ENCODE data around the gene ZBTB7A. TPM values are rescaled to one million over a fixed set of nuclear protein-coding genes. Genes with fewer than 3 reads are reported as not detected.

ZBTB7A gene
- total RNA-seq, 2 donors from 2014 or later, result 77.1 to 87.3 TPM

GRCh38 chr19:3995607-3996006 is 71.1 kb downstream of the ZBTB7A start:
- no peaks in the 10 kb centered on the region for H3K4me1 ChIP-seq (replicated peaks)
- no peak overlapping the region for H3K27ac ChIP-seq
- TF ChIP-seq POLR2AphosphoS5 (IDR thresholded peaks at IDR 0.05) (no peak), POLR2A (IDR thresholded peaks at IDR 0.05) (no peak)
- TF ChIP-seq, protein P1, sequence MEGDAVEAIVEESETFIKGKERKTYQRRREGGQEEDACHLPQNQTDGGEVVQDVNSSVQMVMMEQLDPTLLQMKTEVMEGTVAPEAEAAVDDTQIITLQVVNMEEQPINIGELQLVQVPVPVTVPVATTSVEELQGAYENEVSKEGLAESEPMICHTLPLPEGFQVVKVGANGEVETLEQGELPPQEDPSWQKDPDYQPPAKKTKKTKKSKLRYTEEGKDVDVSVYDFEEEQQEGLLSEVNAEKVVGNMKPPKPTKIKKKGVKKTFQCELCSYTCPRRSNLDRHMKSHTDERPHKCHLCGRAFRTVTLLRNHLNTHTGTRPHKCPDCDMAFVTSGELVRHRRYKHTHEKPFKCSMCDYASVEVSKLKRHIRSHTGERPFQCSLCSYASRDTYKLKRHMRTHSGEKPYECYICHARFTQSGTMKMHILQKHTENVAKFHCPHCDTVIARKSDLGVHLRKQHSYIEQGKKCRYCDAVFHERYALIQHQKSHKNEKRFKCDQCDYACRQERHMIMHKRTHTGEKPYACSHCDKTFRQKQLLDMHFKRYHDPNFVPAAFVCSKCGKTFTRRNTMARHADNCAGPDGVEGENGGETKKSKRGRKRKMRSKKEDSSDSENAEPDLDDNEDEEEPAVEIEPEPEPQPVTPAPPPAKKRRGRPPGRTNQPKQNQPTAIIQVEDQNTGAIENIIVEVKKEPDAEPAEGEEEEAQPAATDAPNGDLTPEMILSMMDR (IDR thresholded peaks at IDR 0.05), result no peak
- intact Hi-C loops (cut with DNase I), result no loop called here
- WGBS, result 59% methylated on average over 6 of the region's 6 CpGs
- H3K9me3 ChIP-seq, result no peaks in the 10 kb centered on the region
- no peaks in the 10 kb centered on the region for H3K36me3 ChIP-seq
- H3K4me3 ChIP-seq, result no peak overlapping the region
- DNase-seq (ENCODE audit: low spot score), result no peak
- H3K27me3 ChIP-seq (replicated peaks; ENCODE audit: insufficient read depth), result no peaks in the 10 kb centered on the region

Other genes with a start within 250 kb of the ZBTB7A start
- gene ZFR2, start 197.9 kb downstream of the ZBTB7A start, total RNA-seq, result 10 to 100 TPM in 1 of 2 donors, not detected in 1; 10.2 TPM
- 1 to 10 TPM; 3.9 to 8.3 TPM for gene ATCAY, start 186.2 kb downstream of the ZBTB7A start, total RNA-seq
- 1 to 10 TPM in 1 of 2 donors, under 1 TPM in 1; 0.64 to 1.8 TPM for gene NMRK2, start 133.8 kb downstream of the ZBTB7A start, total RNA-seq
- 100 to 1,000 TPM in 1 of 2 donors, 10 to 100 TPM in 1; 87.1 to 107 TPM for gene DAPK3, start 95.8 kb downstream of the ZBTB7A start, total RNA-seq
- gene EEF2, start 81.4 kb downstream of the ZBTB7A start, total RNA-seq, result 1,000 to 10,000 TPM; 1,974 to 1,998 TPM
- 10 to 100 TPM; 25.3 to 70.0 TPM for gene PIAS4, start 59.2 kb downstream of the ZBTB7A start, total RNA-seq
- 100 to 1,000 TPM; 104 to 145 TPM for gene MAP2K2, start 57.2 kb upstream of the ZBTB7A start, total RNA-seq
- not detected for gene CREB3L3, start 86.7 kb upstream of the ZBTB7A start, total RNA-seq
- 10 to 100 TPM; 23.5 to 37.3 TPM for gene SIRT6, start 115.7 kb upstream of the ZBTB7A start, total RNA-seq
- gene ANKRD24, start 115.8 kb upstream of the ZBTB7A start, total RNA-seq, result 10 to 100 TPM in 1 of 2 donors, 1 to 10 TPM in 1; 3.6 to 12.0 TPM
- gene EBI3, start 162.6 kb upstream of the ZBTB7A start, total RNA-seq, result 1 to 10 TPM; 3.0 to 5.7 TPM
- 10 to 100 TPM; 30.3 to 45.9 TPM for gene YJU2, start 180.2 kb upstream of the ZBTB7A start, total RNA-seq
- 10 to 100 TPM in 1 of 2 donors, under 1 TPM in 1; 0.62 to 18.0 TPM for gene SHD, start 212.4 kb upstream of the ZBTB7A start, total RNA-seq
- not detected for gene TMIGD2, start 235.5 kb upstream of the ZBTB7A start, total RNA-seq
- 1 to 10 TPM in 1 of 2 donors, not detected in 1; 6.4 TPM for gene FSD1, start 237.7 kb upstream of the ZBTB7A start, total RNA-seq